Measurements from ENCODE around the gene IL22RA2.

The IL22RA2 gene

DNA sequence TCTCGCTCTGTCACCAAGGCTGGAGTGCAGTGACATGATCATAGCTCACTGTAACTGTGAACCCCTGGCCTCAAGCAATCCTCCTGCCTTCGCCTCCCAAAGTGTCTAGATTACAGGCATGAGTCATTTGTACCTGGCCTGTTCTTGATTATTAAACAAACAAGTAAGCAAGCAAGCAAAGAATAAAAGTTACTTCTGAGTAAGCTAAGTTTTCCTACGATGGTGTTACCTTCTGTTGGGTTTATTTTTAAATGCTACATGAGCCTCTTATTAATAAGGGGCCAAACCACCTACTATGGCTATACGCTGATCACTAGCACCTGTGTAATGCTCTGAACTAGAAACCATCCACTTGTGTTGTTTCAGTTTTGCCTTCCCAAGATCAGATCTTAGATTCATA lies 50.8 kb downstream of the IL22RA2 start:
- in situ Hi-C loops (cut with HindIII; ENCODE audit: low pct_ligation_motif_present, low sequenced_read_pairs) = no loop called here
- DNase-seq = no peak
- H3K27me3 ChIP-seq (replicated peaks) = no peaks in the 10 kb centered on the region
- no peak overlapping the region for H3K4me3 ChIP-seq (ENCODE audit: low read depth, low read length)
- TF ChIP-seq, protein P1, sequence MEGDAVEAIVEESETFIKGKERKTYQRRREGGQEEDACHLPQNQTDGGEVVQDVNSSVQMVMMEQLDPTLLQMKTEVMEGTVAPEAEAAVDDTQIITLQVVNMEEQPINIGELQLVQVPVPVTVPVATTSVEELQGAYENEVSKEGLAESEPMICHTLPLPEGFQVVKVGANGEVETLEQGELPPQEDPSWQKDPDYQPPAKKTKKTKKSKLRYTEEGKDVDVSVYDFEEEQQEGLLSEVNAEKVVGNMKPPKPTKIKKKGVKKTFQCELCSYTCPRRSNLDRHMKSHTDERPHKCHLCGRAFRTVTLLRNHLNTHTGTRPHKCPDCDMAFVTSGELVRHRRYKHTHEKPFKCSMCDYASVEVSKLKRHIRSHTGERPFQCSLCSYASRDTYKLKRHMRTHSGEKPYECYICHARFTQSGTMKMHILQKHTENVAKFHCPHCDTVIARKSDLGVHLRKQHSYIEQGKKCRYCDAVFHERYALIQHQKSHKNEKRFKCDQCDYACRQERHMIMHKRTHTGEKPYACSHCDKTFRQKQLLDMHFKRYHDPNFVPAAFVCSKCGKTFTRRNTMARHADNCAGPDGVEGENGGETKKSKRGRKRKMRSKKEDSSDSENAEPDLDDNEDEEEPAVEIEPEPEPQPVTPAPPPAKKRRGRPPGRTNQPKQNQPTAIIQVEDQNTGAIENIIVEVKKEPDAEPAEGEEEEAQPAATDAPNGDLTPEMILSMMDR (IDR thresholded peaks at IDR 0.05; ENCODE audit: low read depth, low read length, missing control alignments) = no peak
- no peaks in the 10 kb centered on the region for H3K36me3 ChIP-seq (replicated peaks)
- H3K27ac ChIP-seq = no peak overlapping the region

DNA sequence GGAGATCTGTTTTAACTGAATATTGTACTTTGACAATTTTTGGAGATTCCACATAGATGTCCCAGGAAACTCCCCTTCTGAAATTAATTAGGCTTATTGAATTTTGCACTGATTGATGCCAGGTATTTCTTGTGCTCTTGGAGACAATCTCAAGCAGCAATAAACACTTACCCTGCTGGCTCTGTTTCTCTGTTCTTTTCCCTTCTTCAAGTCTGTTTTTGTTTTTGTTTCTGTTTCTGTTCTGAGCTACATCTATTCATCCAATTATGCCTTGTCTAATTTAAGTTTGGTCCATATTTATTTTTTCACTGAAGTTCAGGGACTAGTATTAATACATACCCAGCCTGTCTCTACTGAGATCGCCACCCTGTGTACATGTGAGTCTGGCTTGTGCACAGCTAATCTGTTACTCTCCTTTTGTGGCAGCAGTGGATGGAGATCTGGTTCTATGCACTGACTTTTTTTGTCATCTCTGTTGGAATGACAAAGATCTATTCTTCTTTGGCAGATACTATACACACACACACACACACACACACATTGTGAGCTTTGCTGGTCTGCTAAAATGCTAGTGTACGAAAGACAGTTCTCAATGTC lies 51.9 kb downstream of the IL22RA2 start:
- no peak overlapping the region for H3K4me3 ChIP-seq (ENCODE audit: low read depth, low read length)
- no peaks in the 10 kb centered on the region for H3K27me3 ChIP-seq (replicated peaks)
- in situ Hi-C loops (cut with HindIII; ENCODE audit: low pct_ligation_motif_present, low sequenced_read_pairs) = no loop called here
- TF ChIP-seq, protein P1 (IDR thresholded peaks at IDR 0.05; ENCODE audit: low read depth, low read length, missing control alignments) = no peak
- no peak overlapping the region for H3K27ac ChIP-seq
- no peaks in the 10 kb centered on the region for H3K36me3 ChIP-seq (replicated peaks)
- no peak for DNase-seq

DNA sequence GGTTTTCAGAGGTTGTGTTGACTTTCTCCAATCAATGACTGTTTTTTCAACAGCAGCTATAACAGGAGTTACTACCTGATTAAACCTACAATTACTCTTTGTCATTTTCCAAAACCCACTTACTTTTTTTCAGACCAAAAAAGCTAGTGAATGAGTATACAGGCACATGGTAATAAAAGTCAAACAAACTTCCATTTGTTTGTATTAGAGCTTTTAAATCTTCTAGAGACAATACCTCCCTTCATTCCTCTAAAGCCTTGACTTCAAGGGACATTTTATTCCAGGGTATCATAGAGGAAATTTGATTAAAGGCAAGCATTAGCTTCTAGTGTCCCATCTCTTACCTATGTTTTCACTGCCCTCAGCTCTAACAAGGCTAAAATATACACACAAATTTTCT lies 52.7 kb downstream of the IL22RA2 start:
- TF ChIP-seq, protein P1 (IDR thresholded peaks at IDR 0.05; ENCODE audit: low read depth, low read length, missing control alignments) = no peak
- H3K27me3 ChIP-seq (replicated peaks) = no peaks in the 10 kb centered on the region
- H3K4me3 ChIP-seq (ENCODE audit: low read depth, low read length) = no peak overlapping the region
- H3K36me3 ChIP-seq (replicated peaks) = no peaks in the 10 kb centered on the region
- in situ Hi-C loops (cut with HindIII; ENCODE audit: low pct_ligation_motif_present, low sequenced_read_pairs) = no loop called here
- no peak overlapping the region for H3K27ac ChIP-seq
- no peak for DNase-seq

DNA sequence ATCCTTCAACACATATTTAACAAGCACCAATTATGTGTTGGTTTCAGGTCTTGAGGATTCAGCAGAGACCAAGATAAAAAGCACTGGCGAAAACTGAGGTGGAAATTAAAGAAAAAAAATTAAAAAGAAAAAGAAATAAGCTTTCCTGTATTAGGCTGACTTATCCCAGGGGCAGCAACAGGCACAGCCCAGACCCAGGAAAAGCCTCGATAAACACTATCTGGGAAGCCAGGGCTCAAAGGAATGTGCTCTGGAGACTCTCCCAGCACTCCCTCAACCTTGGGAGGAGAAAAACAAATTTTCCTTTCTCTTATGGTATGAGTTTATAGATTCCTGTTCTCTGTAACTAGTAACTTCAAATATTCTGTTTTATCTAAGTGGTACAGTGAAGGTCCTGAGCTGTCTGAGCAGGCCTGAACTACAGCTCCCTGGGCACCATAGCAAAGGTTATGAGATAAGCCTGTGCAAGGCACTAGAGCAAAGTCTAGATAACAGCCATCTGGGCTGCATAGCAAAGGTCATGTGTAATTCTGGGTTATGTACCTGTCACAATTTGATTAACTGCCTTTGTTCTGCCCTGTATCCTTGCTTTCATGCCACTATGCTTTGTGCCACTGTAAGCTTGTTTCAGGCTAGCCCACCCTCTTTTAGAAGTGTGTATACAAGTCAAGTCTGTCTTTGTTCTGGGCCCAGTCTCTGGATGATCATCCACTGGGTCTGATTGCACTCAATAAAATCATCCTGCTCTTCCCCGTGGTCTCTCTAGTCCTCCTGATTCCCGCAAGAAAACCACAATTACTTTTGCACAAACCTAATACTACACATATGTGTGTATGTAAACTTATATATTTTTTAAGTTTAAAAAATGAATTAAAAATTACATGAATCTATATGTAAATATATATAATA lies 54.0 kb downstream of the IL22RA2 start:
- in situ Hi-C loops (cut with HindIII; ENCODE audit: low pct_ligation_motif_present, low sequenced_read_pairs) = no loop called here
- H3K27ac ChIP-seq = no peak overlapping the region
- no peaks in the 10 kb centered on the region for H3K36me3 ChIP-seq (replicated peaks)
- TF ChIP-seq, protein P1 (IDR thresholded peaks at IDR 0.05; ENCODE audit: low read depth, low read length, missing control alignments) = no peak
- no peaks in the 10 kb centered on the region for H3K27me3 ChIP-seq (replicated peaks)
- DNase-seq = no peak
- no peak overlapping the region for H3K4me3 ChIP-seq (ENCODE audit: low read depth, low read length)

DNA sequence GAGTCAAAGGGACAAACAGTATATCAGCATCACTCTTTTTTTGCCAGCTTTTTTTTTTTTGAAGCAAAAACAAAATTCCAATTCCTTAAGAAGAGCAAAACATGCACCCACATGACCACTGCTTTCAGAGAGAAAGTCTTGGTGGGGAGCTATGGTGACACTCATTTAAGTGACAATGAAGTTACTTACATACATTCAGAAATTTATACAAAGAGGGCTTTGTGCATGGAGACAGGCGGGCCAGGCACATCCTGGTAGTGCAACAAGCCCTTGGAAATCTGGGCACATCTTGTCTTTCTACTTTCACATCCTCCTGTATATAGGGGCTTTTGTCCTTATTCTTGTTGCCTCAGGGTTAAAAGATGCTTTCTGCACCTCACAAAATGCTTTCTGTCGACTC lies 55.9 kb downstream of the IL22RA2 start:
- TF ChIP-seq, protein P1 (IDR thresholded peaks at IDR 0.05; ENCODE audit: low read depth, low read length, missing control alignments) = no peak
- Histone ChIP-seq H3K27ac (no peak overlapping the region), H3K36me3 (replicated peaks) (no peaks in the 10 kb centered on the region), H3K27me3 (replicated peaks) (no peaks in the 10 kb centered on the region), H3K4me3 (ENCODE audit: low read depth, low read length) (no peak overlapping the region)
- DNase-seq = no peak
- in situ Hi-C loops (cut with HindIII; ENCODE audit: low pct_ligation_motif_present, low sequenced_read_pairs) = no loop called here
